Measurements from ENCODE around the gene ATP8B1.

GRCh38 chr18:57836557-57836956 lies 33.4 kb upstream of the ATP8B1 start:
- TF ChIP-seq CTCF (IDR thresholded peaks at IDR 0.05), result no peak
- TF ChIP-seq POLR2A (IDR thresholded peaks at IDR 0.05), result no peak

All from body of pancreas (tissue), 4 donors.